RPMI8226 (cell line): ENCODE measurements around the gene C20orf204.
A peak's percentile ranks its signal among the peaks of the same experiment; 100 is the strongest.

Experiments
- DNase-seq: peaks from one replicate; pipeline ENCODE4 v3.0.0-alpha.2; 2015

The C20orf204 gene

GRCh38 chr20:64056889-64057627 lies 21.1 kb downstream of the C20orf204 start:
- peak; percentile 48 for DNase-seq

GRCh38 chr20:64057628-64058498 lies 21.9 kb downstream of the C20orf204 start:
- DNase-seq = peak; percentile 78

- no peak for DNase-seq
Observed at GRCh38 chr20:64058536-64058935, 22.6 kb downstream of the C20orf204 start.

- no peak for DNase-seq
Observed at GRCh38 chr20:64062276-64062595, 26.3 kb downstream of the C20orf204 start.

- DNase-seq = peak; percentile 96
Observed at GRCh38 chr20:64062596-64063388, 26.8 kb downstream of the C20orf204 start, which contains the start of gene TCEA2. TSS of gene TCEA2 (plus strand) at chr20:64063198. CDS start at chr20:64063313, 115 bp downstream.

GRCh38 chr20:64063389-64064144 lies 27.6 kb downstream of the C20orf204 start:
- no peak for DNase-seq

- peak; percentile 77 for DNase-seq
Observed at GRCh38 chr20:64064145-64064698, 28.2 kb downstream of the C20orf204 start.

GRCh38 chr20:64065062-64065973 lies 29.3 kb downstream of the C20orf204 start:
- peak; percentile 88 for DNase-seq

GRCh38 chr20:64065974-64066343 lies 30.0 kb downstream of the C20orf204 start:
- peak; percentile 96 for DNase-seq

GRCh38 chr20:64067005-64067632 lies 31.1 kb downstream of the C20orf204 start:
- DNase-seq = peak; percentile 58

GRCh38 chr20:64067733-64068307 lies 31.8 kb downstream of the C20orf204 start:
- no peak for DNase-seq

- no peak for DNase-seq
Observed at GRCh38 chr20:64068386-64069208, 32.6 kb downstream of the C20orf204 start.

GRCh38 chr20:64069209-64069613 lies 33.2 kb downstream of the C20orf204 start:
- DNase-seq = no peak

- no peak for DNase-seq
Observed at GRCh38 chr20:64069614-64070243, 33.7 kb downstream of the C20orf204 start.

- DNase-seq = no peak
Observed at GRCh38 chr20:64070244-64070993, 34.4 kb downstream of the C20orf204 start.

- no peak for DNase-seq
Observed at GRCh38 chr20:64071341-64072332, 35.7 kb downstream of the C20orf204 start.
